ENCODE results near the gene DDX39A.
"Not testable (repeated sequence)": the region's sequence is repeated elsewhere in the genome, so short reads cannot be mapped to it uniquely, and the experiment has no call there.

DDX39A gene

GRCh38 chr19:14391156-14391821 is 27.9 kb downstream of the DDX39A start:
- DNase-seq (ENCODE audit: low read depth in 1 of 2, low spot score in 1 of 2) = no peak

- DNase-seq (ENCODE audit: low read depth in 1 of 2, low spot score in 1 of 2) = no peak
Measured at GRCh38 chr19:14390548-14390947, 28.6 kb downstream of the DDX39A start.

GRCh38 chr19:14385492-14385891 is 33.6 kb downstream of the DDX39A start:
- DNase-seq (ENCODE audit: low read depth in 1 of 2, low spot score in 1 of 2) = no peak

- DNase-seq (ENCODE audit: low read depth in 1 of 2, low spot score in 1 of 2) = peak in 1 of 2 donors; percentile 51
Measured at GRCh38 chr19:14383661-14384555, 35.2 kb downstream of the DDX39A start.

GRCh38 chr19:14381689-14382474 is 37.3 kb downstream of the DDX39A start:
- DNase-seq (ENCODE audit: low read depth in 1 of 2, low spot score in 1 of 2) = peak in 1 of 2 donors; percentile 51

GRCh38 chr19:14379294-14380065 is 39.7 kb downstream of the DDX39A start:
- DNase-seq (ENCODE audit: low read depth in 1 of 2, low spot score in 1 of 2) = no peak

- DNase-seq (ENCODE audit: low read depth in 1 of 2, low spot score in 1 of 2) = no peak
Measured at GRCh38 chr19:14378890-14379289, 40.3 kb downstream of the DDX39A start.

- DNase-seq (ENCODE audit: low read depth in 1 of 2, low spot score in 1 of 2) = no peak
Measured at GRCh38 chr19:14377883-14378328, 41.2 kb downstream of the DDX39A start.

- DNase-seq (ENCODE audit: low read depth in 1 of 2, low spot score in 1 of 2) = no peak
Measured at GRCh38 chr19:14375582-14376291, 43.4 kb downstream of the DDX39A start.

GRCh38 chr19:14375055-14375581 is 44.0 kb downstream of the DDX39A start:
- peak in 1 of 2 donors; percentile 53 for DNase-seq (ENCODE audit: low read depth in 1 of 2, low spot score in 1 of 2)

- not testable (repeated sequence) for DNase-seq (ENCODE audit: low read depth in 1 of 2, low spot score in 1 of 2)
Measured at GRCh38 chr19:14374313-14374712, 44.8 kb downstream of the DDX39A start.

- not testable (repeated sequence) for DNase-seq (ENCODE audit: low read depth in 1 of 2, low spot score in 1 of 2)
Measured at GRCh38 chr19:14372384-14373077, 46.6 kb downstream of the DDX39A start.

GRCh38 chr19:14371301-14371821 is 47.8 kb downstream of the DDX39A start:
- no peak for DNase-seq (ENCODE audit: low read depth in 1 of 2, low spot score in 1 of 2)

- DNase-seq (ENCODE audit: low read depth in 1 of 2, low spot score in 1 of 2) = no peak
Measured at GRCh38 chr19:14370940-14371280, 48.2 kb downstream of the DDX39A start.

GRCh38 chr19:14370169-14370939 is 48.8 kb downstream of the DDX39A start:
- no peak for DNase-seq (ENCODE audit: low read depth in 1 of 2, low spot score in 1 of 2)

- peak; percentile 67 to 76 for DNase-seq (ENCODE audit: low read depth in 1 of 2, low spot score in 1 of 2)
Measured at GRCh38 chr19:14369399-14370168, 49.6 kb downstream of the DDX39A start.

GRCh38 chr19:14368011-14368513 is 51.1 kb downstream of the DDX39A start:
- no peak for DNase-seq (ENCODE audit: low read depth in 1 of 2, low spot score in 1 of 2)

Measured in stimulated activated CD4-positive, alpha-beta T cell treated with anti-CD3 and anti-CD28 coated beads, Interleukin-15, amount 100 ng/mL, for 1 hour (primary cell).